ENCODE results near the gene FBLN1. TPM values are rescaled to one million over a fixed set of nuclear protein-coding genes. Genes with fewer than 3 reads are reported as not detected.
"Not testable (repeated sequence)": the region's sequence is repeated elsewhere in the genome, so short reads cannot be mapped to it uniquely, and the experiment has no call there.

Gene FBLN1
- polyA plus RNA-seq, 1 experiment: 1,033 TPM

GRCh38 chr22:45616432-45616831, 113.7 kb downstream of the FBLN1 start:
- no peaks in the 10 kb centered on the region for H3K36me3 ChIP-seq (ENCODE audit: control insufficient read depth, insufficient read depth, low read length)
- no peak for TF ChIP-seq CTCF (IDR thresholded peaks at IDR 0.05; ENCODE audit: insufficient read depth, low read depth, low read length)
- CTCF ChIA-PET: no interaction called here
- H3K27me3 ChIP-seq (ENCODE audit: control insufficient read depth, insufficient read depth, low read length): no peaks in the 10 kb centered on the region
- no peak overlapping the region for H3K4me3 ChIP-seq (ENCODE audit: low read depth, low read length)
- POLR2A ChIA-PET: no interaction called here
- no peak for DNase-seq (ENCODE audit: low read depth)

GRCh38 chr22:45617948-45618347, 115.3 kb downstream of the FBLN1 start:
- ChIA-PET CTCF (interaction anchor here (1.0 to 1.1 kb wide), 2 partner anchors 13 to 27 kb away, joined by 3 read pairs; no protein-coding TSS in a partner anchor), POLR2A (no interaction called here)
- no peak overlapping the region for H3K4me3 ChIP-seq (ENCODE audit: low read depth, low read length)
- TF ChIP-seq CTCF (IDR thresholded peaks at IDR 0.05; ENCODE audit: insufficient read depth, low read depth, low read length): no peak
- no peaks in the 10 kb centered on the region for H3K27me3 ChIP-seq (ENCODE audit: control insufficient read depth, insufficient read depth, low read length)
- no peaks in the 10 kb centered on the region for H3K36me3 ChIP-seq (ENCODE audit: control insufficient read depth, insufficient read depth, low read length)
- DNase-seq (ENCODE audit: low read depth): no peak

GRCh38 chr22:45620706-45621105, 118.0 kb downstream of the FBLN1 start:
- Histone ChIP-seq H3K36me3 (ENCODE audit: control insufficient read depth, insufficient read depth, low read length) (no peaks in the 10 kb centered on the region), H3K27me3 (ENCODE audit: control insufficient read depth, insufficient read depth, low read length) (no peaks in the 10 kb centered on the region), H3K4me3 (ENCODE audit: low read depth, low read length) (no peak overlapping the region)
- ChIA-PET POLR2A (no interaction called here), CTCF (no interaction called here)
- no peak for TF ChIP-seq CTCF (IDR thresholded peaks at IDR 0.05; ENCODE audit: insufficient read depth, low read depth, low read length)
- no peak for DNase-seq (ENCODE audit: low read depth)

GRCh38 chr22:45621836-45622600, 119.3 kb downstream of the FBLN1 start:
- ChIA-PET POLR2A (no interaction called here), CTCF (no interaction called here)
- Histone ChIP-seq H3K36me3 (ENCODE audit: control insufficient read depth, insufficient read depth, low read length) (no peaks in the 10 kb centered on the region), H3K27me3 (ENCODE audit: control insufficient read depth, insufficient read depth, low read length) (no peaks in the 10 kb centered on the region), H3K4me3 (ENCODE audit: low read depth, low read length) (no peak overlapping the region)
- no peak for DNase-seq (ENCODE audit: low read depth)
- no peak for TF ChIP-seq CTCF (IDR thresholded peaks at IDR 0.05; ENCODE audit: insufficient read depth, low read depth, low read length)

- DNase-seq (ENCODE audit: low read depth): not testable (repeated sequence)
Measured at GRCh38 chr22:45623464-45624145, 120.9 kb downstream of the FBLN1 start.

More at GRCh38 chr22:45623464-45624145, 120.9 kb downstream of the FBLN1 start:
- H3K27me3 ChIP-seq (ENCODE audit: control insufficient read depth, insufficient read depth, low read length); H3K36me3 ChIP-seq (ENCODE audit: control insufficient read depth, insufficient read depth, low read length); POLR2A ChIA-PET; H3K4me3 ChIP-seq (ENCODE audit: low read depth, low read length); CTCF ChIA-PET: not testable (repeated sequence)

Measured in BJ (cell line).